SW 1271 (cell line): Measurements from ENCODE around the gene TPRN.

Experiments used
- DNase-seq, 2 experiments: peaks; one replicate each; lab custom pipeline; 2025; lab: John Stamatoyannopoulos, UW

The TPRN gene

GRCh38 chr9:137189297-137190295 lies 10.9 kb downstream of the TPRN start:
- DNase-seq = no peak

- DNase-seq = peak; percentile 81 to 89
These were observed 11.8 kb downstream of the TPRN start, which contains the start of the genes ANAPC2 and SSNA1 for GRCh38 chr9:137188490-137189296. ANAPC2 (minus strand) TSS chr9:137188560; CDS start chr9:137188532, 28 bp downstream. SSNA1 (plus strand) TSS chr9:137188676; CDS start chr9:137188727, 51 bp downstream.

GRCh38 chr9:137188086-137188489 lies 12.5 kb downstream of the TPRN start:
- no peak for DNase-seq

- DNase-seq = no peak
These were observed 13.2 kb downstream of the TPRN start for GRCh38 chr9:137187386-137187785.

- no peak for DNase-seq
These were observed 14.2 kb downstream of the TPRN start for GRCh38 chr9:137186385-137186784.

- no peak for DNase-seq
These were observed 14.6 kb downstream of the TPRN start for GRCh38 chr9:137185921-137186320.

GRCh38 chr9:137184881-137185660 lies 15.5 kb downstream of the TPRN start:
- DNase-seq = no peak

GRCh38 chr9:137183980-137184595 lies 16.5 kb downstream of the TPRN start:
- DNase-seq = no peak

GRCh38 chr9:137182836-137183235 lies 17.7 kb downstream of the TPRN start:
- no peak for DNase-seq

- no peak for DNase-seq
These were observed 18.9 kb downstream of the TPRN start for GRCh38 chr9:137181680-137182079.

GRCh38 chr9:137180491-137180890 lies 20.1 kb downstream of the TPRN start:
- no peak for DNase-seq

GRCh38 chr9:137179761-137180160 lies 20.8 kb downstream of the TPRN start:
- DNase-seq = no peak

- DNase-seq = no peak
These were observed 21.5 kb downstream of the TPRN start for GRCh38 chr9:137178939-137179630.

GRCh38 chr9:137178201-137178938 lies 22.2 kb downstream of the TPRN start:
- no peak for DNase-seq

GRCh38 chr9:137176302-137177182 lies 24.0 kb downstream of the TPRN start:
- DNase-seq = peak in 1 of 2 experiments; percentile 56

GRCh38 chr9:137175345-137175961 lies 25.1 kb downstream of the TPRN start:
- DNase-seq = no peak

GRCh38 chr9:137174722-137175293 lies 25.7 kb downstream of the TPRN start:
- DNase-seq = no peak
